Amniotic stem cell (primary cell): ENCODE data around the gene ACTA2.

Experiments
- DNase-seq: peaks from one replicate; lab custom pipeline; 2025; lab: John Stamatoyannopoulos, UW

Gene ACTA2

DNA sequence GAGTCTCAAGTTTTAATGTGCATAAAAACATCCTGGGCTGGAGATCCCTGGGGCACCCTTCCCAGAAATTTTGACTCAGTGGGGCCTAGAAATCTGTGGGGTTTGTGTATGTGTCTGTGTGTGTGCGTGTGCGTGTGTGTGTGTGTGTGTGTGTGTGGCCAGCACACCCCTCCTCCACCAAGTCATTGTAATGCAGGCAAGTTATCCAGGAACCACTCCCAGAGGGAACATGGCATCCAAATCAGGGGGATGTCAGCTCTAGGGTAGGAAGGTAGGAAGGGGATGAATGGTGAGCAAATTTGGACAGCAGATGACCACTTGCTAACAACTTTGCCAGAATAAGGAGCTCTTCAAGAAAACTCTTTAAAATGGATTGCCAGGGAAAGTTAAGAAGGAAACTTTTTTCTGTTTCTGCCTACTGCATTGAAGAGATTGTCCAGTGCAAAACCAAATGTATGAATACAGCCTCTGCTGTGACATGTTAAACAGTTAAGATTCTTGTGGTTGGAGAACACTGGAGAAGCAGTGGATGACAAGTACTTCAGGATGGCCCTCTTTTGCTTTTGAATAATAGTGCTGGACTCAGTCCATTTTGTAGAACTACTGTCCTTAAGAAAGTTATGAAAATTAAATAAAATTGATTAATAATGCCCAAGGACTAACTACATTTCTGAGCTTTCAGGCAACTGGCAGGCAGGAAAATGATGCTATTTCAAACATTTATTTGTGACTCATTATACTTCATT, 60.2 kb downstream of the ACTA2 start:
- DNase-seq = no peak

DNA sequence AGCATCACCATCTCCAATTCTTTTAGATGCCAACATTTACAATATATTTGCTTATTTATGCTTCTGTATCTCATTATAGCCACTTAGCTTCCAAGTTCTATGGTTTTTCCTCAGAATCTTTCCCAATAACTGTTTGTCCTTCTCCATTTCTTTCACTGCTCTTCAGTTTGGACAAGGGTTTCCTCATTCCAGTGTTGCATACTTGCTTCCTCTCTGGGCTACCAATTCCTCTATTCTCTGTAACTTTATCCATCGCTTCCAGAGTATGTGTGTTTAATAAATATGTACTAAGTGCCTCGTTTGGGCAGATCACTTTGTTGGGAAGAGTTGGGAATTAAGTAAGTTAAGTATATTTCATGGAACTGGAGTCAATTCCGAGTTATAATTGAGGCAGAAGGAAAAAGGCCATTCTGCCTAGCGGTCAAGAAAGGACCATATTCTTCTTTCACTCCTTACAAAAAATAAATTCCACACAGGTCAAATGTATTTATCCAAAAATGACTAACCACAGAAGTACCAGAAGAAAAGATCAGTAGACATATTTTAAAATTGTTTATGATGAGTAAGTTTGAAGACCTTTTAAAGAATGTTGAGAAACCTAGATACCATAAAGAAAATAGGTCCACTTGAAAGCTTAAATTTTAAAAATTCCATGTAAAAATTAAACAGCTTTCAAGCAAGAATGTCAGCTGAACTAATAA, 61.7 kb downstream of the ACTA2 start:
- DNase-seq = no peak

DNA sequence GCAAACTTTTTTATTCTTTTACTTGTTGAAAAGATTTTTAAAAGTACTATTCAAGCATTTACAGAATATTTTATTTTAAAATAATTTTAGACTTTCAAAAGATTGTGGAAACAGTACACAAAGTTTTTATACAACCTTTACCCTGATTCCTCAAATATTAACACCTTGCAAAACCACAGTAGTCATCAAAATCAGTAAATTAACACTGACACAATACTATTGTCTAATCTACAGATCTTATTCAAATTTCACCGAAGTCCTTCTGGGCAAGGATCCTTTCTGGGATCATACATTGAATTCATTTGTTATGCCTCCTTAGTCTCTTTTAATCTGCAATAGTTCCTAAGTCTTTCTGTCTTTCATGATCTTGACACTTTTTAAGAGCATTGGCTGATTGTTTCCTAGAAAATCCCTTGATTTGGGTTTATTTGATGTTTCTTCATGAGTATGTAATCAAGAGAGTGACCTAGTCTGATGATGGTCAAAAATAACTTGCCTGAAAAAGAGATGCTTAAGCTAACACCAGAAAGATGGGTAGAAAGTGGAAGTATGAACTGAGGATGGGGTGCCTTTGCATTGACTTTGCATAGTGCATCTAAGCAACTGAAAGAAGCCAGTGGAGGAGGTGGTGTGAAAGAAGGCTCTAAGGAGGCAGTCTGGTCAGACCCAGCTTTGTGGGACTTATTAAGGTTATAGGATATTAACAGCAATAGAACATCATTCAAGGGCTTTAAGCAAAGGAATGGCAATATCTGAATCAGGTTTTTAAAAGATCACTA, 62.8 kb downstream of the ACTA2 start:
- no peak for DNase-seq

DNA sequence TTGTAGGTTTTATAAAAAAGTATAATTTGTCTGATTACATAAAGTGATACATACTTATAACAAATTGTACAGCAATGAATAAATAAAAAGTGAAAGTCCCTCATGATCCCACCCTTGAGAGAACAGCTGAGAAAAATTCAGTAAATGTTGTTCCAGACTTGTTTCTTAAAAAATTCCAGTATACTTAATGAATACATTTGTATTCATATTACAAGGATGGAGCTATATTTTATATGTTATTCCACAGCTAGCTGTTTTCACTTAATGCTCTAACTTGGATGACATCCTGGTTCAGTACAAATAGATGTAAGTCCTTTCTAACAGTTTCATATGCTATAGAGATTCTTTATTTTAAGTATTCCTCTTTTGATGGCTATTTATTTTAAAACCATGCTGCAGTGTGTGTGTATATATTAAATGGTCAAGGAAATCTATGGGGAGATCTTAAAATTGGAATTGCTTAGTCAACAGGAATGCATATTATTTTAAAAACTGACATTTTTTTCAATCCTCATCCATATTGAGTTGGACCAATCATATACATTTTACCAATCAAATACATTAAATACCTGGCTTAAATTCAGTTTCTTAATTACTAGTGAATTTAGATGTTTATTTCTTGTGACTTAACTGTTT, 63.6 kb downstream of the ACTA2 start:
- DNase-seq = no peak

DNA sequence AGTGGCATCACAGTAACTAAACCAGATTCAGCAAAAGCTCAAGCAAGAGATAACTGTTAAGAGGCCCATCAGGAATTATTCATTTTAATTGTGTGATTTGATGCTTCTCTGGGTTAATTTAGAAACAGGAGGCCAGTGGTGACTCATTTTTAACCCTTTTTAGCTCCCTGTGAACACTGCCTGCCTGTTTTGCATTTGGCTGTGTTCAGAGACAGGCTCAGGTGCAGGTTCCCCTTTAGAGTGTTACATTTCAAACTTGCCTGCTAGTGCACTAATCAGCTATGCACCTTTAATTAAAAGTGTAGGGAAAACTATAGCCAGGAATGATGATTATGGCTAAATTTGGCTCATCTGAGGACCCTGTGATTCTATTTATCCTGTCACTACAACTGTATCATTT, 66.0 kb downstream of the ACTA2 start:
- DNase-seq = no peak
